SIG-M5 treated with dmso at 0.1 percent for 504 hours (cell line): Measurements from ENCODE around the gene FAM151A.
A peak's percentile ranks its signal among the peaks of the same experiment; 100 is the strongest.

Source experiments
- DNase-seq: peaks from one replicate; lab custom pipeline; 2025; ENCODE audit not compliant: unreplicated experiment; lab: John Stamatoyannopoulos, UW

The FAM151A gene

DNA sequence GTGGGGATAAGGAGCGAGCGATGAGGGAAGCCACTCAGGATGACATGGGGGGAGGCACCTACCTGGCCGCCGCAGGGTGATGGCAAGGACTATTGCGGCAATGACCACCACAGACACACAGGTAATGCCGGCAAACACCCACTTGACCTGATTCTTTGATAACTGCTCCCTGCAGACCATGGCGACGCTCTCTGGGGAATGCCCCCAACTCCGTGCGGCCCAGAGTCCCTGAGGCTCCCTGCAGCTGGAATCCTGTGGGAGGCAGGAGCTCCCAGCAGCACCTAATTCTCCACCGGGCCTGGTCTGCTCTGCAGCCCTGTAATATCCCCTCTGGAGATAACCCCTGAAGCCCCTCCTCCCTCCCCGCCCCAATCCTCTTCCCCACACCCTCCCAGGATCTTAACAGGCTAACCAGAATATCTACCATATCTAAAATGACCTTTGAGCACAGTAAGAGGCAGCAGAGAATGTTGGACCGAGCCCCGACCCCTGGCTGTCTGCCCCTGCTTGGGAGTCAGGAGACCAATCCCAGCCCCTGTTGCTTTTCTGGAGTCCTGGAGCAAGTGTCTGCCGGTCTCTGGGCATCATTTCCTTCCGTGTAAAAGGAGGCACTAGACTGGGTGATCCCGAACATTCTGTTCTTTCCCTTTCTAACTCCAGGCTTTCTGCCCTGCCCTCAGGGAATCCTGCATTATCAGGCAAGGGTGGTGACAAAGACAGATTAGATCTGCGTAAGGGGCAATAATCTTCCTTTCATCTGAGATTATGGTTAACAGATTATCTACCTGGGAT is at the start of gene FAM151A:
Gene FAM151A (minus strand): TSS at position 310 of the 792 bp plus-strand sequence. CDS start 130 bp downstream, at position 180.
- DNase-seq: no peak

GRCh38 chr1:54671985-54672608 is 48.8 kb upstream of the FAM151A start:
- peak; percentile 53 for DNase-seq

DNA sequence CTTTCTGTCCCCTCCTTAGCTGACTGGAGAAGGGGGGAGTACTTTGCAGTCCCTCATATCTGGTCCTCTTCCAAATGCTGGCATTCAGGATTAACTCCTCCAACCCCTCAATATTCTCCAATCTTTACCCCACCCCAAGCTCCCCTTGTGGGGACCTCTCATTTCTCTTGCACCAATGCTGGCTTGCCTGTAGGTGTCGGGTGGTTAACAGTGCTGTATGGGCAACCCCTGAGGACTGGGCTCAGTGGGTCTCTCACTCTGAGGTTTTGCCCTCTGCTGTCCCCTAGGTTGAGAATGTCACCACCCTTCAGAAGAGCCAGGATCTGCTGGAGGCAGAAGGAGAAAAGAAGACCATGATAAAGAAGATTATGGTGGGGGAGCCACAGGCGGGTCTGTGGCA is 45.2 kb upstream of the FAM151A start:
- DNase-seq: no peak

DNA sequence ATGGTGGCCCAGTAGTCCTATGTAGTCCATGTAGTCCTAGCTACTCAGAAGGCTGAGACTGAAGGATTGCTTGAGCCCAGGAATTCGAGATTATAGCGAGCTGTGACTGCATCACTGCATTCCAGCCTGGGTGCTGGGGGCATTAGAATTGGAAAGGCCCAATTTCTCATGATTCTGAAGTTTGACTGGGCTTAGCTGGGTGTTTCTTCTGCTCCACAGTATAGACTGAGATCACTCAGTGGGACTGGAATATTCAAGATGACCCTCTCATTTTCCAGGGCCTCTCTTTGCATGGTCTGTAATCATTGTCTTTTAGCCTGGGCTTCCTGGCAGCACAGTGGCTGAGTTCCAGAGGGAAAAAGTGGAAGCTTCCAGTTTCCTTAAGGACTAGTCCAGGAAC is 44.5 kb upstream of the FAM151A start:
- DNase-seq: no peak

- no peak for DNase-seq
These were observed 43.0 kb upstream of the FAM151A start for GRCh38 chr1:54666333-54666732.

- no peak for DNase-seq
These were observed 42.5 kb upstream of the FAM151A start for GRCh38 chr1:54665852-54666251.

- DNase-seq: no peak
These were observed 41.0 kb upstream of the FAM151A start for GRCh38 chr1:54664364-54664763.

DNA sequence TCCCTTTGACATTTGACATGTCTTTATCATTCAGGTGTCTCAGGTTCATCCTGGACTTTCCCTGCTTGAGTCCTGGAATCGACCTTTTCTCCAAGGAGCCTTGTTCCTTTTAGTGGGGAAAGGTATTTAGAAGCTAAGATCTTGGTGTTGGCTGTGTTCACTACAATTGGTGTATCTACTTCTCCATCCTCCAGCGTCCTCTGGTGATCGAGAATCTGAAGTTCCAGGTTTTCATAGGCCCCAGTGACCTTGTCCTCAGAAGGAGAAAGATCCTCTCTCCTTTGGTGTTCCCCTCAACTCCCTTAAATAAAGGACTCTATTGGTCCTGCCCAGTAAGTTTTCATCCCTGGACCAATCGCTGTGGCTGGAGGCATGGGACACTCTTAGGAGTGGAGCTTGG is 40.4 kb upstream of the FAM151A start:
- DNase-seq: no peak

GRCh38 chr1:54658164-54658913 is 35.0 kb upstream of the FAM151A start:
- DNase-seq: no peak

- DNase-seq: no peak
These were observed 29.7 kb upstream of the FAM151A start for GRCh38 chr1:54653036-54653435.

DNA sequence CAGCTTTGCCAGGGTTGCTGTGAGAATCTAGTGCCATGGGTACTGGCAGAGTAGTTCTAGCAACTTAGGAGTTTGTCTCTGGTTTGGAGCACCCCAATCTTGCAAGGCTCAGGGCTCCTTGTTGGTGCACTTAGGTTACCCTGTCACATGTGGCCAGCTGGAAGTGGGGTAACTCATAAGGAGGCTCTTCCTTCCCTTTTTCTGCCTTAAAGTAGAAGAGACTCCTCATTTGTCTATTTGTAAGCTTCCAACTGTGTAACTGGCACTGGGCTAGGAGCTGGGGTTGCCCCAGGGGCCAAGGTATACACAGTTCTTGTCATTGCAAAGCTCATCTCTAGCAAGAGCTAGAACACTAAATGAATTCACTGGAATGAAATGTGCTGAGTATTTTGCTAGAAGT is 28.8 kb upstream of the FAM151A start:
- peak; percentile 47 for DNase-seq

- no peak for DNase-seq
These were observed 28.3 kb upstream of the FAM151A start for GRCh38 chr1:54651608-54652007.

DNA sequence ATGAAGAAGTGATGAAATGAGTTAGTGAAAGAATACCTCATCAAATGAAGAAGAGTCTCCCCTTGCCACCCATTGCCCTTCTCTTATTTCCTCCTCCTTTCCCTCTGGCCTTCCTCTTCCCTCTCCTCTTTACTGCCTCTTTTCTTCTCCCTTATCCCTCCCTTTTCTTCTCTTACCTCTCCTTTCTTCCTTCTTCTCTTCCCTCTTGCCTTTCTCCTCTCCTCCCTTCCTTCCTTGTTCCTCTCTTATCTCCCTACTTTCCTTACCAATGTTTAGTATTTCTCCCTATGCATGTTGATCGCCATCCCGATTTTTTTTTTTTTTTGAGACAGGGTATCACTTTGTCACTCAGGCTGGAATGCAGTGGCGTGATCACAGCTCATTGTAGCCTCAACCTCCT is 27.1 kb upstream of the FAM151A start:
- DNase-seq: no peak

DNA sequence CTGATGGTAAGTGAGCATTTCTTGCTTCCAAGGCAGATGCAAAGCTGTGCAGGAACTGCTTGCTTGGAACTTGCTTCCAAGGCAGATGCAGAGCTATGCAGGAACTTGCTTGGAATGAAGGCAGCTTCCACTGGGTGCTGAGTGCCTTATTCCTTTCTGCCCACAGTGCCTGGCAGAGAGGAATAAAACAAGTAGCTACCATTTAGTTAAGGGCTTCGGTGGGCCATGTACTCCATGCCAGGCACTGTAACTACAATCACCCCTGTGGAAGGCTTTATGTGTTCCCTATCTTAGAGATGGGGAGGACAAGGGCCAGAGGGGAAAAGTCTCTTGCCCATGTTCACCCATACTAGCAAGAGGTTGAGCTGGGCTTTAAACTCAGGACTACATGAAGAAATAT is 26.6 kb upstream of the FAM151A start:
- no peak for DNase-seq

- no peak for DNase-seq
These were observed 26.0 kb upstream of the FAM151A start for GRCh38 chr1:54649130-54649898.

- DNase-seq: no peak
These were observed 22.7 kb upstream of the FAM151A start for GRCh38 chr1:54645806-54646676.

- no peak for DNase-seq
These were observed 20.4 kb upstream of the FAM151A start for GRCh38 chr1:54643736-54644135.

GRCh38 chr1:54640863-54641836 is 17.8 kb upstream of the FAM151A start, which contains the start of gene MROH7:
MROH7 (plus strand) TSS chr1:54641786; CDS start chr1:54652927, 11,141 bp downstream.
- no peak for DNase-seq

GRCh38 chr1:54640361-54640760 is 17.0 kb upstream of the FAM151A start:
- no peak for DNase-seq
